ENCODE data around the gene ZC3H7A. TPM values are rescaled to one million over a fixed set of nuclear protein-coding genes. Genes with fewer than 3 reads are reported as not detected.

Gene ZC3H7A
- total RNA-seq, 1 experiment from 2014 or later = 43.1 TPM

GRCh38 chr16:11727796-11728543 lies 69.1 kb downstream of the ZC3H7A start:
- H3K27ac Mint-ChIP-seq = no peak overlapping the region; a peak in 1 of 7 replicates

More at GRCh38 chr16:11727796-11728543, 69.1 kb downstream of the ZC3H7A start:
- no peak for DNase-seq
- Histone ChIP-seq H3K27ac (ENCODE audit: insufficient read length, low read depth, low read length) (no peak overlapping the region), H4K91ac (ENCODE audit: insufficient read length, low read depth, low read length) (no peak overlapping the region), H2BK15ac (ENCODE audit: low read depth, low read length) (no peak overlapping the region), H3K79me2 (ENCODE audit: insufficient read depth, low read length) (no peaks in the 10 kb centered on the region), H2BK120ac (ENCODE audit: low read depth, low read length, poor library complexity, severe bottlenecking) (no peak overlapping the region), H3K18ac (ENCODE audit: insufficient read length, low read depth, low read length) (no peak overlapping the region), H3K9me3 (ENCODE audit: control insufficient read depth, low read depth, low read length) (no peaks in the 10 kb centered on the region), H4K5ac (ENCODE audit: insufficient read length, low read depth, low read length) (no peak overlapping the region), H2BK20ac (ENCODE audit: low read depth, low read length, poor library complexity, severe bottlenecking) (no peak overlapping the region), H3K4me2 (ENCODE audit: insufficient read depth, insufficient read length, low read length) (no peak overlapping the region), H3K23ac (ENCODE audit: insufficient read length, low read depth, low read length) (no peak overlapping the region), H4K20me1 (ENCODE audit: control insufficient read depth, insufficient read depth, insufficient read length) (no peaks in the 10 kb centered on the region), H2BK5ac (ENCODE audit: insufficient read length, low read length) (no peak overlapping the region), H3K4me1 (ENCODE audit: insufficient read depth, low read length) (no peaks in the 10 kb centered on the region), H2BK12ac (ENCODE audit: insufficient read length, low read depth, low read length) (no peak overlapping the region), H3K27me3 (ENCODE audit: insufficient read depth, low read length) (no peaks in the 10 kb centered on the region), H3K14ac (ENCODE audit: insufficient read depth, low read length) (no peak overlapping the region), H2AK5ac (ENCODE audit: insufficient read length, low read length) (no peak overlapping the region), H3K56ac (ENCODE audit: insufficient read length, low read depth, low read length) (no peak overlapping the region), H3K23me2 (ENCODE audit: insufficient read length, low read depth, low read length, poor library complexity, severe bottlenecking) (no peaks in the 10 kb centered on the region), H3K9ac (ENCODE audit: extremely low read depth, insufficient read length, low read length) (no peak overlapping the region), H4K8ac (replicated peaks; ENCODE audit: insufficient read length, low read depth, low read length) (no peak overlapping the region), H3K4ac (ENCODE audit: low read depth, low read length) (no peak overlapping the region), H3K79me1 (ENCODE audit: insufficient read depth, low read depth, low read length, poor library complexity, severe bottlenecking) (no peaks in the 10 kb centered on the region), H3T11ph (ENCODE audit: low read length) (no peak overlapping the region), H2AFZ (ENCODE audit: low read length) (no peak overlapping the region)
- no peak for TF ChIP-seq CTCF (conservative IDR thresholded peaks at IDR 0.05)
- H3K27me3 Mint-ChIP-seq (ENCODE audit: low read depth) = no peaks in the 10 kb centered on the region
- H3K36me3 Mint-ChIP-seq (ENCODE audit: insufficient read depth in 1 of 3, low read depth in 3 of 3) = peaks cover 2 to 40% (median 35%) of the 10 kb centered on the region in 3 experiments; a peak in 6 of 7 replicates
- no peaks in the 10 kb centered on the region for H3K4me1 Mint-ChIP-seq
- H3K4me3 Mint-ChIP-seq = no peak overlapping the region
- WGBS (ENCODE audit: extremely low coverage, insufficient read length, low lambda C conversion rate) = no CpG with 5 or more reads among the region's 4 CpGs
- no peaks in the 10 kb centered on the region for H3K9me3 Mint-ChIP-seq
